ENCODE data around the gene TTYH1. TPM values are rescaled to one million over a fixed set of nuclear protein-coding genes. Genes with fewer than 3 reads are reported as not detected.

Gene TTYH1
- total and polyA plus RNA-seq, 9 of the 15 experiments (the other 6 are each of a cell fraction or from before 2014, with no cell fraction given) = 0.08 TPM; not detected in 8

DNA sequence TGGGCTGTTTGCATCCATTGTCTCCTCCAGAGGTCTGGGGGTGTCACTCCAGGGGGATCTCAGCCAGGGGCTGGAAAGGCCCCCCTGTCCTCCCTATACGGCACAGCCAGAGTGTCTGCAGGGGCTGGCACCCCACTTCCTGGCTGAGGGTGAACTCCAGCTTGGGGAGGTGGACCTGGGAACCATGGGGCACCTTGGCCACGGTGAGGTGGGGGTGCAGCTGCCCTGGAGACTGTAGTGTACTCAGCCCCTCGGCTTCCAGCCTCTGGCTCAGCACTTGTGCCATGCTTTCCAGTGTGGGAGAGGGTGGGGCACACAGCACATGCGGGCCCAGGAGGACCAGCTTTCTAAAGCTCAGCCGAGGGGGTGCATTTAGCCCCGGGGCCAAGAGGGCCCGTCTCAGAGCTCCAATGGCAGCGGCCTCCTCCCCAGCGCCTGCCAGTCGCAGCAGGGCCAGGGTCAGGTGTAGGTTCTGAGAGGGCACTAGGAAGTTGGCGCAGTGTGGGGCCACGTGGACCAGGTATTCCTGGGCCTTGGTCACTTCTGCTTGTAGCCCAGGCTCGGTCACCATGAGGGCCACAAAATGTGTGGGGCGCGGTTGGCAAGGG, 46.9 kb downstream of the TTYH1 start (continued):
- TF ChIP-seq, protein P1, sequence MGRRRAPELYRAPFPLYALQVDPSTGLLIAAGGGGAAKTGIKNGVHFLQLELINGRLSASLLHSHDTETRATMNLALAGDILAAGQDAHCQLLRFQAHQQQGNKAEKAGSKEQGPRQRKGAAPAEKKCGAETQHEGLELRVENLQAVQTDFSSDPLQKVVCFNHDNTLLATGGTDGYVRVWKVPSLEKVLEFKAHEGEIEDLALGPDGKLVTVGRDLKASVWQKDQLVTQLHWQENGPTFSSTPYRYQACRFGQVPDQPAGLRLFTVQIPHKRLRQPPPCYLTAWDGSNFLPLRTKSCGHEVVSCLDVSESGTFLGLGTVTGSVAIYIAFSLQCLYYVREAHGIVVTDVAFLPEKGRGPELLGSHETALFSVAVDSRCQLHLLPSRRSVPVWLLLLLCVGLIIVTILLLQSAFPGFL (CRISPR knock-in tag; IDR thresholded peaks at IDR 0.05) = no peak
- TF ChIP-seq CBX3 (IDR thresholded peaks at IDR 0.05; ENCODE audit: borderline replicate concordance in 1 of 2, low read length in 2 of 2) = no peak
- TF ChIP-seq, protein P2, sequence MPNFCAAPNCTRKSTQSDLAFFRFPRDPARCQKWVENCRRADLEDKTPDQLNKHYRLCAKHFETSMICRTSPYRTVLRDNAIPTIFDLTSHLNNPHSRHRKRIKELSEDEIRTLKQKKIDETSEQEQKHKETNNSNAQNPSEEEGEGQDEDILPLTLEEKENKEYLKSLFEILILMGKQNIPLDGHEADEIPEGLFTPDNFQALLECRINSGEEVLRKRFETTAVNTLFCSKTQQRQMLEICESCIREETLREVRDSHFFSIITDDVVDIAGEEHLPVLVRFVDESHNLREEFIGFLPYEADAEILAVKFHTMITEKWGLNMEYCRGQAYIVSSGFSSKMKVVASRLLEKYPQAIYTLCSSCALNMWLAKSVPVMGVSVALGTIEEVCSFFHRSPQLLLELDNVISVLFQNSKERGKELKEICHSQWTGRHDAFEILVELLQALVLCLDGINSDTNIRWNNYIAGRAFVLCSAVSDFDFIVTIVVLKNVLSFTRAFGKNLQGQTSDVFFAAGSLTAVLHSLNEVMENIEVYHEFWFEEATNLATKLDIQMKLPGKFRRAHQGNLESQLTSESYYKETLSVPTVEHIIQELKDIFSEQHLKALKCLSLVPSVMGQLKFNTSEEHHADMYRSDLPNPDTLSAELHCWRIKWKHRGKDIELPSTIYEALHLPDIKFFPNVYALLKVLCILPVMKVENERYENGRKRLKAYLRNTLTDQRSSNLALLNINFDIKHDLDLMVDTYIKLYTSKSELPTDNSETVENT (CRISPR knock-in tag; IDR thresholded peaks at IDR 0.05) = no peak
- no peak for TF ChIP-seq TCF7 (IDR thresholded peaks at IDR 0.05; ENCODE audit: borderline replicate concordance)
- no peak for TF ChIP-seq SREBF1 (IDR thresholded peaks at IDR 0.05; ENCODE audit: borderline replicate concordance, low read depth, low read length)
- TF ChIP-seq KAT7 (CRISPR knock-in tag; IDR thresholded peaks at IDR 0.05; ENCODE audit: borderline replicate concordance) = no peak
- TF ChIP-seq BHLHE40 (IDR thresholded peaks at IDR 0.05; ENCODE audit: low read length) = no peak
- TF ChIP-seq COPS2 (conservative IDR thresholded peaks at IDR 0.05) = no peak
- no peak for TF ChIP-seq BRF1 (IDR thresholded peaks at IDR 0.05; ENCODE audit: borderline replicate concordance, extremely low read depth, insufficient read length)
- TF ChIP-seq, protein P3, sequence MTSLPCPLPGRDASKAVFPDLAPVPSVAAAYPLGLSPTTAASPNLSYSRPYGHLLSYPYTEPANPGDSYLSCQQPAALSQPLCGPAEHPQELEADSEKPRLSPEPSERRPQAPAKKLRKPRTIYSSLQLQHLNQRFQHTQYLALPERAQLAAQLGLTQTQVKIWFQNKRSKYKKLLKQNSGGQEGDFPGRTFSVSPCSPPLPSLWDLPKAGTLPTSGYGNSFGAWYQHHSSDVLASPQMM (CRISPR knock-in tag; IDR thresholded peaks at IDR 0.05) = no peak
- TF ChIP-seq LARP7 (IDR thresholded peaks at IDR 0.05) = no peak
- TF ChIP-seq MCM2 (IDR thresholded peaks at IDR 0.05; ENCODE audit: low read depth) = no peak
- peak; percentile 32; the same call in 1 of the 2 replicates for TF ChIP-seq ZFX (CRISPR knock-in tag; IDR thresholded peaks at IDR 0.05)
- TF ChIP-seq, protein P4, sequence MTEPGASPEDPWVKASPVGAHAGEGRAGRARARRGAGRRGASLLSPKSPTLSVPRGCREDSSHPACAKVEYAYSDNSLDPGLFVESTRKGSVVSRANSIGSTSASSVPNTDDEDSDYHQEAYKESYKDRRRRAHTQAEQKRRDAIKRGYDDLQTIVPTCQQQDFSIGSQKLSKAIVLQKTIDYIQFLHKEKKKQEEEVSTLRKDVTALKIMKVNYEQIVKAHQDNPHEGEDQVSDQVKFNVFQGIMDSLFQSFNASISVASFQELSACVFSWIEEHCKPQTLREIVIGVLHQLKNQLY (CRISPR knock-in tag; conservative IDR thresholded peaks at IDR 0.05) = no peak

Data from K562 (cell line).